A673 (cell line): ENCODE measurements around the gene BCAT1. TPM values are rescaled to one million over a fixed set of nuclear protein-coding genes. Genes with fewer than 3 reads are reported as not detected.

Experiments used
- BruUV-seq: library from RNA; stranded (reverse); fragments of 400-500 nt; replicated peaks from 2 replicates; lab custom pipeline; 2021; lab: Mats Ljungman, UMichigan
- CTCF ChIA-PET: fragments of 300-600 bp; sonication (Branson Sonifier 250); formaldehyde crosslinking; loops from one replicate; lab custom pipeline; 2022; ENCODE audit warnings: antibody characterized with exemption; lab: Charles Lee
- POLR2A ChIA-PET: fragments of 300-600 bp; sonication (Branson Sonifier 250); formaldehyde crosslinking; loops from one replicate; lab custom pipeline; 2022; ENCODE audit warnings: antibody characterized with exemption; ENCODE audit not compliant: low non-redundant PET; lab: Charles Lee
- DNase-seq: peaks from one replicate; pipeline ENCODE4 v3.0.0-alpha.2; 2015; ENCODE audit warnings: low spot score
- H3K27ac ChIP-seq: fragments of 200-600 bp; sonication (generic); 2 replicates; pipeline ENCODE4 v1.5.1; 2016; ENCODE audit warnings: mixed run types, low read depth, mild to moderate bottlenecking, mixed read lengths, antibody characterized with exemption, low read length; ENCODE audit not compliant: poor library complexity, severe bottlenecking
- H3K27me3 ChIP-seq: fragments of 200-600 bp; sonication (generic); replicated peaks from 2 replicates; pipeline ENCODE4 v1.6.1; 2017; ENCODE audit warnings: mixed run types, low read depth, mild to moderate bottlenecking, mixed read lengths, antibody characterized with exemption, low read length; ENCODE audit not compliant: insufficient read depth, poor library complexity
- H3K36me3 ChIP-seq: fragments of 200-600 bp; sonication (generic); 2 replicates; pipeline ENCODE4 v1.6.1; 2016; ENCODE audit warnings: mixed run types, mild to moderate bottlenecking, mixed read lengths, antibody characterized with exemption, low read length; ENCODE audit not compliant: insufficient read depth, poor library complexity, severe bottlenecking
- H3K4me1 ChIP-seq: fragments of 200-600 bp; sonication (generic); 2 replicates; pipeline ENCODE4 v1.6.1; 2017; ENCODE audit warnings: mixed run types, mild to moderate bottlenecking, mixed read lengths, antibody characterized with exemption, low read length; ENCODE audit not compliant: insufficient read depth, poor library complexity, severe bottlenecking
- H3K4me3 ChIP-seq: fragments of 200-600 bp; sonication (generic); 2 replicates; pipeline ENCODE4 v1.5.1; 2016; ENCODE audit warnings: low read depth, mixed run types, mild to moderate bottlenecking, mixed read lengths, low read length; ENCODE audit not compliant: poor library complexity, severe bottlenecking
- H3K9me3 ChIP-seq: fragments of 200-600 bp; sonication (generic); 2 replicates; pipeline ENCODE4 v1.6.1; 2016; ENCODE audit warnings: mixed run types, low read depth, mild to moderate bottlenecking, mixed read lengths, antibody characterized with exemption, low read length; ENCODE audit not compliant: poor library complexity, severe bottlenecking
- CTCF ChIP-seq: fragments of 300-800, 200-600 bp; sonication (generic); conservative IDR thresholded peaks from 2 replicates; pipeline ENCODE4 v1.5.1; 2017; ENCODE audit warnings: low read depth, mild to moderate bottlenecking, antibody characterized with exemption, low read length, moderate library complexity, mixed read lengths
- EZH2 ChIP-seq: fragments of 200-600 bp; sonication (generic); IDR thresholded peaks from 2 replicates; pipeline ENCODE4 v1.6.1; 2017; ENCODE audit warnings: borderline replicate concordance, low read depth, mild to moderate bottlenecking, mixed read lengths, antibody characterized with exemption, low read length; ENCODE audit not compliant: poor library complexity, severe bottlenecking
- intact Hi-C: fragments of 100-400 bp; cut with micrococcal nuclease; formaldehyde crosslinking; loops from one replicate; pipeline ENCODE4 v1.10.0; 2022; ENCODE audit not compliant: unreplicated experiment
- total RNA-seq: library from RNA; stranded (reverse); gene quantifications from 2 replicates; pipeline ENCODE4 v1.2.3, GENCODE V29; 2021

Gene BCAT1
- total RNA-seq, 1 experiment from 2014 or later = 195 TPM

DNA sequence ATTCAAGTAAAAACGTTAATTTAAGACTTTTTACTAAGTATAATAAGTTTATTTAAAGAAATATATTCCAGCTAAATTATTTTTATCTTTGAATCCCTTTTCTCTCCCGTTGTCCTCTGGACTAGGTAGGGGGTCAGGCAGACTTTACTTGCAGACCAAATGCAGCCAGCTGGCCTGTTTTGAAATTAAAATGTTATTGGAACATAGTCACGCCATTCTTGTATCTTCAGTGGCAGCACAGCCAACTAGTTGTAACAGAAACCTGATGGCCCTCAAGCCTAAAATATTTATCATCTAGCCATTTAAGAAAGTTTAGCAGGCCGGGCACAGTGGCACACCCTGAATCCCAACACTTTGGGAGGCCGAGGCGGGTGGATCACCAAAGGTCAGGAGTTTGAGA, 52.7 kb downstream of the BCAT1 start:
- peaks cover 13% of the 10 kb centered on the region for H3K4me1 ChIP-seq
- no peak overlapping the region for H3K27ac ChIP-seq
- intact Hi-C loops = no loop called here
- peaks cover 9% of the 10 kb centered on the region for H3K36me3 ChIP-seq
- no TSS peak for BruUV-seq
- TF ChIP-seq EZH2 (no peak), CTCF (no peak)
- ChIA-PET POLR2A (no interaction called here), CTCF (no interaction called here)
- no peak for DNase-seq
- no peaks in the 10 kb centered on the region for H3K9me3 ChIP-seq
- no peak overlapping the region for H3K4me3 ChIP-seq
- H3K27me3 ChIP-seq = no peaks in the 10 kb centered on the region

DNA sequence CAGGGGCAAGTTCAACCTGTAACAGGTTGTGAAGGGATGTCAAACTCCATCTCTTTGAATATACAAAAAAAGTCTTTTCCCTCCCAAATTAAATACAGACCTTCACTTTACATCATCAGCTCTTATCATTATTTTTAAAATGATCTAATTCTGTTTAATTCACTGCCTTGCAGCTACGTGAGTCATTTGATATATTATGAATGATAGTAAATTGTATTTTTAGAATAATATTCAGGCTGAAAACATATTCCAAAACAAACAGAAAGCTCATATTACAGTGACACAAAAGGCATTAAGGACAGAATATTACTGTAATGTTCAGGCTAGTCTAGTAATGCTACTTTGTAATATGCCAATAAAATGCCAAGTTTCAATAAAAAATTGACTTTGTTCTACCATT, 53.3 kb downstream of the BCAT1 start:
- H3K27me3 ChIP-seq = no peaks in the 10 kb centered on the region
- H3K36me3 ChIP-seq = peaks cover 9% of the 10 kb centered on the region
- H3K9me3 ChIP-seq = no peaks in the 10 kb centered on the region
- no peak overlapping the region for H3K4me3 ChIP-seq
- ChIA-PET POLR2A (no interaction called here), CTCF (no interaction called here)
- TF ChIP-seq EZH2 = no peak
- TF ChIP-seq CTCF = no peak
- no peak overlapping the region for H3K27ac ChIP-seq
- BruUV-seq = no TSS peak
- intact Hi-C loops = no loop called here
- H3K4me1 ChIP-seq = peaks cover 7% of the 10 kb centered on the region
- DNase-seq = no peak

DNA sequence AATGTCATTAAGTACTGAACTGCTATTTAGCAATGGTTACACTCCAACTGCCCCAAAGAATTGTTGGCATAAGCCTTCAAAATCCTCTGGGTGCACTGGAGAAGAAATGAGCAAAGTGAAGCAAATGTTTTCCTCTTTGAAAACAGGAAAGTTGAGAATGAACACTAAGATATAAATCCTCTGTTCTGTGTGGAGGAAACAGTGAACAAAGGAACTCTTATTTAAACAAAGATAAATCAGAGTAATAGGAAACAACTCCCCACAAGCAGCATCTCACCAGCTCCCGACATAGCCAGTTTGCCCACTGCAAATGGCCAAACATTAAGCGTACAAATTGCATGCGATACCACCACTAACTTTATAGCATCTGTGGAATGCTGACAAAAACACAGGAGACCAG, 54.0 kb downstream of the BCAT1 start:
- no peak overlapping the region for H3K27ac ChIP-seq
- H3K4me1 ChIP-seq = peaks cover 3% of the 10 kb centered on the region
- TF ChIP-seq CTCF (no peak), EZH2 (no peak)
- intact Hi-C loops = no loop called here
- ChIA-PET CTCF (no interaction called here), POLR2A (no interaction called here)
- no peak overlapping the region for H3K4me3 ChIP-seq
- H3K36me3 ChIP-seq = peaks cover 9% of the 10 kb centered on the region
- H3K27me3 ChIP-seq = no peaks in the 10 kb centered on the region
- no TSS peak for BruUV-seq
- H3K9me3 ChIP-seq = no peaks in the 10 kb centered on the region
- DNase-seq = no peak
